Activated CD4-positive, CD25-positive, alpha-beta regulatory T cell (primary cell): ENCODE results near the gene MSRB2.
"Not testable (repeated sequence)": the region's sequence is repeated elsewhere in the genome, so short reads cannot be mapped to it uniquely, and the experiment has no call there.

Experiments used
- DNase-seq, 4 experiments: peaks; one replicate each; lab custom pipeline; 2025; lab: John Stamatoyannopoulos, UW

MSRB2 gene

DNA sequence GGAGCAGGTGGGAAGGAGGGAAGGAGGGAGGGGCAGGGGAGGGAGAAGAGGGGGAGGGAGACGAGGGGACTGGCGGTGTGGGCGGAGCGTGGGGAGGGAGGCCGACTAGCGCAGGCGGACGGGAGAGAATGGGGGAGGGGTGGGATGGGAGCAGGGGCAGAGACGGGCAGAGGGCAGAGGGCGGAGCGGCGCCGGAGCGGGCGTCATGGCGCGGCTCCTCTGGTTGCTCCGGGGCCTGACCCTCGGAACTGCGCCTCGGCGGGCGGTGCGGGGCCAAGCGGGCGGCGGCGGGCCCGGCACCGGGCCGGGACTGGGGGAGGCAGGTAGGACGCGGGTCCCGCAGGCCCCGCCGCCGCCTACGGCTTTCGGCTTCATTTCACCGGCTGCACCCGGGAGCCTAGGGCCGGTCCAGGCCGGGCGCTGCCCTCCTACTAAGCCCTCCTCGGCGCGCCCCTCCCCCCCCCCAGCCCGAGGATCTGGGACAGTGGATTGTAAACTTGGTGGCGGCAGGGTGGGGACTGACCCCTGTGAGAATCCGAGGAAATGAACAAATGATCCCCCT, at the start of gene MSRB2:
Gene MSRB2, plus strand, starts transcription at position 176 of the 562 bp plus-strand sequence. Its CDS starts 30 bp downstream, at position 206.
- DNase-seq = peak; percentile 20 to 45 (median 30)

DNA sequence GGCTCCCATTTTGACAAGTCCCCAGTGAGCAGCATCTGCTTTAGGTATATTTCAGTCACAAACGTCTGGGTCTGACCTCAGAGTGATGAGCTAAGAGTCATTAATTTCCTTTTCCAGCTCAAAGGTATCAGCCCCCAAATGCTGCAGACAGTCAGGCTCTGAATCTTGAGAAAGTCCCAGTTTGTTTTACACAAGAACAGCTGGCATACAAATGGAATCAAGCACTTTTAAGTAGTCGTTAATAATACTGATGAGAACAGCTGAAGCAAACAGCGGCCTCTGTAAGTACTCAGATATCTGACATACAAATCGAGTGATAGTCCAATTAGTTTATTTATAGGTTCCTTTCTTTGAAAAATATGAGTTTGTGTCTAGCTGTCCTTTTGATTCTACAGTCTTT, 49.4 kb upstream of the MSRB2 start:
- no peak for DNase-seq

DNA sequence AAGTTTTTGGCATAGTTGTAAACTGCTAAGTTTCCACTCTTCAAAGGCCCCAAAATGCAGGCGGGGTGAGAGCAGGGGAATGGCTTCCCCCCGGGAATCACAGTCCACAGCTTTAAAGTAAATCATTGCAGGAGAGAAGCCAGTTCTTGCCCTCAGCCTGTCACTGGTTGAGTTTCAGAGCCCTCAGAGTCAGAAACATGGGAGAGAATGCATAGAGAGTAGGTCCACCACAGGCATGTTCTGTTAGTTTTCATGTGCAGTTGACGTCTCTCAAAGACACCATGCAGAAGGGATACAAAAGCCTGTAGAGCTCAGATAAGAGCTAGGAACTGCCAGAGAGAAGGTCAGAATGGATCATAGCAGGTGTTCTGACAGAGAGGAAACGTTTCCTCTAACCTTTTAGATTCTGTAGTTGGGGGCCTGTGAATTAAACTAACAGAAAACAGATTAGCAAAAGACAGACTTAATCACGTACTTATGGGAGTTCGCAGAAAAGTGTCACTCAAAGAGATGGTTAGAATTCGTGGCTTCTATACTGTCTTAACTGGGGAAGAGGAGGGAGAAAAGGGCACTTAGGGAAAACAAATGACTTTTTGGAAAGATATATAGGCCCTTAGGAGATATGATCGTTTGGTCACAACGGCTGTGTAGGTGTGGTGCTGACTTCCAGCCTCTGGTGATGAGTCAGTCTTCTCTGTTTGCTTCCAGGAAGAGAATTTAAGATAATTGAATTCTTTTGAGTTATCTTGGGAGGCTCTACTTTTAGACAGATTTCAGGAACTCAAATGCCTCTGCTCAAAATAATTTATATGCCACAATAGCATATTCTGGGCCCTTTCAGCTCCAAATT, 48.0 kb upstream of the MSRB2 start:
- no peak for DNase-seq

DNA sequence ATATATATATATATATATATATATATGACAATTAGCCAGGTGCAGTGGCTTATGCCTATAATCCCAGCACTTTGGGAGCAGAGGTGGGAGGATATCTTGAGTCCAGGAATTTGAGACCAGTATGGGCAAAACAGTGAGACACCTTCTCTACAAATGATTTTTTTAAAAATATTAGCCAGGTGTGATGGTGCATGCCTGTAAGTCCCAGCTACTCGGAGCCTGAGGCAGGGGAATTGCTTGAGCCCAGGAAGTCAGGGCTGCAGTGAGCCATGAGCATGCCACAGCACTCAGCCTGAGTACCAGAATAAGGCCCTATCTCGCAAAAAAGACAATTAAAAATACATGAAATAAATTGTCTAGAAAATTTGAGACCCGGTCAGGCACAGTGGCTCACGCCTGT, 47.2 kb upstream of the MSRB2 start:
- DNase-seq = no peak

DNA sequence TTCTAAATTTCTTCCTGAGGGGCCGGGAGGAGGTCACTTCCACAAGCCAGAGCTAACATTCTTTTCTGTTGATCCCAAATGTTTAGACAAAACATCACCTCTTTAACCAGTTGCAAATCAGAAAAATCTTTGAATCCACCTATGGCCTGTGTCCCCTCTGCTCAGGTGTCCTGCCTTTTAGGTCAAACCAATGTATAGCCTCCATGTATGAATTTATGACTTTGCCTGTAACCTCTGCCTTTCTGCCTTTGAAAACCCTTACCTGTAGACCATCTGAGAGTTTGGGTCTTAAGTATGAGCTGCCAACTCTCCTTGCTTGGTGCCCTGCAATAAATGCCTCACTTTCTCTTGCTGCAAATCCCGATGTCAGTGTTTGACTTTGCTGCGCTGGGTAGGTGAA, 44.1 kb upstream of the MSRB2 start:
- no peak for DNase-seq

DNA sequence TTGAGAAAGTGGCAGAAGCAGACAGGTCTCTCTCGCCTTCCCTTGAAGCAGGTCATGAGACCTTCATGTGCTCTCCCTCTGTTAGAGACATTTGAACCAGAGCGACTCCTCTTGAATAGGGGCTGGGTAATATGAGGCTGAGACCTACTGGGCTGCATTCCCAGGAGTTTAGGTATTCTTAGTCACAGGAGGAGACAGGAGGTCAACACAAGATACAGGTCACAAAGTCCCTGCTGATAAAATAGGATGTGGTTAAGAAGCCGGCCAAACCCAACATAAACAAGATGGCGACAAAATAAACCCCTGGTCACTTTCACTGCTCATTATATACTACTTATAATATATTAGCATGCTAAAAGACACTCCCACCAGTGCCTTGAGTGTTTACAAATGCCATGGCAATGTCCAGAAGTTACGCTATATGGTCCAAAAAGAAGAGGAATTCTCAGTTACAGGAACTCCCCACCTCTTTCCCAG, 43.5 kb upstream of the MSRB2 start:
- DNase-seq = no peak

DNA sequence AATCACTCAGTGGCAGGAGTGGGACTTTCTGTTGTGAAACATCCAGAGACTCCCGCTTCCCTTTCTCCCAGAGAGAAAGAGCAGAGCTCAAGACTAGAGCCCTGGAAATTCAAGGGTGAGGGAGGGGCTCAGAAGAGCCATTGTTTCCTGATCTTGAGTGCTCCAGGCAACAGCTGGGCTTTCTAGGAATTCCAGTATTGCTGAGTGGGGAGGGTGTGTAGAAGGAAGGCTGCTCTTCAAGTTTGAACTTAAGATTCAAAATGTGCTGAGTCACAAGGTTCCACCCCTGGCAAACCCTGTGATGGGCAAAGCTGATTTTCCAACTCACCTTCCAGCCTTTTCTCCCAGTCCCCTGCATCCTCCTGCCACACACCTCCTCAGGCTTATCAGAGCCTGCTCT, 42.3 kb upstream of the MSRB2 start:
- no peak for DNase-seq

DNA sequence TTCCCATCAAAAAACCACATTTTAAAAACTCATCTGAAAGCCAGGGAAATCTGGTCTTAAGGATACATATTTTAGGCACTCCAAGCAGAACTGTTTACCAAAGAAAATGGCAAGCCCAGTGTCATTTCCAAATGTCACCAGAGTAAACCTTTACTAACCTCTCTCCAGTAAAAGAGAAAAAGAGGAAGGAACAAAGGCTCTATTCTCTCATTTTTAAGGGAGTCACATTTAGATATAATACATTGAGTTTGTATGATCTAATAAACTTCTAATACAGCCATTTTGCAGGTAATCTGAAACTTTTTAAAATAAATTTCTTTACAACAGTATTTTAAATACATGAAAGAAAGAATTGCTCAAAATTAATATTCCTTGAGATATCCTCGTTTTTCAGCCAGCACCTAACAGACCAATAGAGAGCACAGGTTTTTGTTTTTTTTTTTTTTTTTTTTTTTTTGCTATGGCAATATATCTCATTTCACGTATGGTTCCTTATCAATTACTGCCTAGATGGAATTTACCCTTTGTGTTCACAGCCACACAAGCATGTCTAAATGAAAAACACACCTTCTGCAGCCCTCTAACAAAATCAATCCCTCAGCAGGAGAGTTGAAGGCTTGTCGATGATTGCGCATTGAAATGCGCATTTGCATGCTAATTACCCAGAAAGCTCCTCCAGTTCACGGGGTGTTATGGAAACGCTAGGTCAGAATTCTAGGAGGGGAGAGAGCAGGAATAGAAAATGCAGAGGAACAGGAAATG, 39.8 kb upstream of the MSRB2 start:
- DNase-seq = no peak

DNA sequence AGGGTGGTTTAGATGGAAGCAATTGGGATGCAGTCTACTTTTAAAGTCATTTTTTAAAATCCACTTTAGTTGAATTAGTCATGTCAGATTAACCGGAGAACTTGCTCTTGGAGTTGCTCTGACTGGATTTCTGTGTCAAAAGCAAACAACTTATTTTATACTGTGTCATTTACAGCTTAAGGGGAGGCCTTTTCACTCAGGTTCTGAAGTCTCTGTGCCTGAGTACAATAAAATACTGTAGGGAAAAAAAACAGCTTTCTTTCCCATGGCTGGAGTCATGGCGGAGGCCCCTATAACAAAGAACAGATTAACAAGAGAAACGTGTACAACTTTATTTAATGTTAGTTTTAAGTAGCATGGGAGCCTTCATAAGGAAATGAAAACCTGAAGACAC, 39.2 kb upstream of the MSRB2 start:
- DNase-seq = no peak

DNA sequence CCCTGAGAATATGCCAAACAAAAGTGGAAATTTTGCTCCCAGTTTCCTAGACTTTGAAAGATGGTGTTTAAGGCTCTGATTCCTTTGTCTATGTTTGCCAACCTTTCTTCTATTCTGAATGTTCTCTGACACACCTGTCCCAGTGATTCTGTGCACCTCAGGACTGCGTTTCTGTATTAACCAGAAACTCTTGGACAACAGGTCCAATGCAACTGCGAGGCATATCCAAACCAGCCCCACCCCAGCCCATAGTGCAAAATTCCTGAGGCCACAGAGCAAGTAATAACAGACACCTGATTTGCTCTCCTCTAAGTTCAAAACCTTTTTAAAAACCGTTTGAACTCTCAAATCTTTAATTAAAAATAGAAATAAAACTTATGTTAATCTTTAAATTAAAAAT, 37.0 kb upstream of the MSRB2 start:
- no peak for DNase-seq

DNA sequence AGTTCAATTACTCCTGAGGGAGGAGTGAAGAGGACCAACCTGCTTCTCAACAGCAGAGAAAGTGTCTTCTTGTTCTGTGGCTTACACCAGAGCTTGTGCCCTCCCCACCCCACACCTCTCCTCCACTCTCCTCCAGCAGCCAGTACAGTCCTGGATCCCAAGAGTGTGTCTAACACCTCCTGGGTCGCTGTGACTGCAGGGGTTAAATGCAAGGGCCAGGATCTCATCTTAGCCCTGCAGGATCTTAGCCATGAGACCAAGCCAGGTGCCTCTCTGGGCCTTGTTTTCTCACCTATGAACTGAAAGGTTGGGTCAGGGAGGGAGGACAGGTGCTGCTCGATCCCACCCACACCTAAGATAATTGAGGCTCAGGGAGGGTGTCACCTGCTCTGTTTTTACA, 34.5 kb upstream of the MSRB2 start:
- DNase-seq = no peak

DNA sequence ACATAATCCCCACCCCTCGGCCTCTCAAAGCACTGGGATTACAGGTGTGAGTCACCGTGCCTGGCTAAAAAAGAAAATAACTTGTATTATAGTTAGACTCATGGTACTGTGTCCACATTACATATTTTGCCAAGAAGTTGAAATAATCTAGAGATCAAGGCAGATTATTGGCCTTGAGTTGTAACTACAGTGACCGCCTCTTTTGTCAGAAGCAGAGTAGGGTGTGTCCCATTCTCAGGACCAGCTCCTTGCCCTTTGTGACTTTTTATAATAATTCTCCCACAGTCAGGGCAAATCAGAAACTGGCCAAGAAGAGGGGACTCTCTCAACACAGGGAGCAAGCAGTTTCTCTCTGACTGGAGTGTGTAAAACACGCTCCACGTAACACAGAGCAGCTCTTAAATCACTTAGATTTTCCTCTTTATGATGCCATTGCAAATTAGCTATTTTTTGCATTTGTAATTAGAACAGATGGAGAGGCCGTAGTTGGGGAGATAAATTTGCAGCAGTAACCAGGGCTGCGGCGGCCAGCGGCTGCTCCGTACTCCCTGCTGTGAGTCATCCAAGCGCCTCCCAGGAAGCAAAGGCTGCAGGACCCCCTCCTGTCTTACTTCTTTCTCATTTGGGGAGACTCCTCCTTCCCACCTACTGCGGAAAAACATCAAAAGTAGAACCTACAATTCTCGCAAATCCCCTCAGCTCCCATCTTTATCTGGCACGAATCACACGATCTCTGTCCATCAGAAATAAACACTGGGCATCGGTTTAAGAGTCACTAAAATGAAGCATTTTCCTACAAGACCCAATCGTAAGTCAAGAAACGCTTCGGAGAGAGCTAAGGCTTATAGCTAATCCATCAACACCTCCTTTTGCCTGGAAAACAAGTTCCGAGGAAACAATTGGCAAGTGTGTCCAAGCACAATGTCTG, 32.1 kb upstream of the MSRB2 start:
- DNase-seq = no peak

DNA sequence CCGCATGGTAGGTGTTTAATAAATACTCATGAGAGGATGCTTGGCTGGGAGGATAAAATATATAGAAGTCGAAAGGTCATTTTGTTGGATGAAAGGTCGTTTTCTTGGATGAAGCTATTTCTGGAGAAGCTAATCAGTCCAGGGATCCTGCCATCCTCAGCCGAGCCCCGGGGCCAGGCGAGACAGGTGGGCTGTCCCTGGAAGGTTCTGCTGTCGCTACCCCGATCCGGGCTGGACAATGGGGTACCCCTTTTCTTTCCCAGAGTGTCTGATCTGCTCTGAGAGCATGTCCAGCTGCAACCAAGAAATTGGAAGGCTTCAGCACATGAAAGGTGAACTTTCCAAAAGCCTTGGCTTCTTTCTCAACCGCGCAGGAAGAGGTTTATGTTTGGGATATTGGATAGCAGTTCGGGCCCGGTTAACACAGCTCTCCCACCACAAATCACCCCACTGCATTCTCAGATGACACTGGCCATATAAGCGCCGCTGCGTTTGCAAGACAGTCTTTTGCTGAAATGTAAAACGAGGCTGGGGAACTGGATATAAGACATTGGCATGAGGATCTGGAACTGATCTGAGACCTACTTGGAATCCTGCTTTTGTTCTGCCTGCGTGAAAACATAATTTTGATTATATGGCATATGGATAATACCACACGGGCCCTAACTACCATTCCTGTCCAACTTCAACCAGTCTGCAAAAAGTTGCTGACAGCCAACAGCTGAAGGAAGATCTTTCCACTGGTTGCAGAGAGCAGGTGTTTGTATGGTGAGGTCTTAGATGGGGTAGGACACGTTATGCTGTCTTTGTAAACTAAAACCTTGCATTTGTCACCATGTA, 31.2 kb upstream of the MSRB2 start:
- DNase-seq = no peak

DNA sequence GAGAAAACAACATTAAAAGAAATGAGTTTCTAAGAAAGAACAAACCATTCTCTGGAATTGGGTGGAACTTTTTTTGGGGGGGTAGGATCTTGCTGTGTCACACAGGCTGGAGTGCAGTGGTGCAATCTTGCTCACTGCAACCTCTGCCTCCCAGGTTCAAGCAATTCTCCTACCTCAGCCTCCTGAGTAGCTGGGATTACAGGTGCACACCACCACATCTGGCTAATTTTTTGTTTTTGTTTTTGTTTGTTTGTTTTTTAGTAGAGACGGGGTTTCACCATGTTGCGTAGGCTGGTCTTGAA, 30.6 kb upstream of the MSRB2 start:
- not testable (repeated sequence) for DNase-seq

DNA sequence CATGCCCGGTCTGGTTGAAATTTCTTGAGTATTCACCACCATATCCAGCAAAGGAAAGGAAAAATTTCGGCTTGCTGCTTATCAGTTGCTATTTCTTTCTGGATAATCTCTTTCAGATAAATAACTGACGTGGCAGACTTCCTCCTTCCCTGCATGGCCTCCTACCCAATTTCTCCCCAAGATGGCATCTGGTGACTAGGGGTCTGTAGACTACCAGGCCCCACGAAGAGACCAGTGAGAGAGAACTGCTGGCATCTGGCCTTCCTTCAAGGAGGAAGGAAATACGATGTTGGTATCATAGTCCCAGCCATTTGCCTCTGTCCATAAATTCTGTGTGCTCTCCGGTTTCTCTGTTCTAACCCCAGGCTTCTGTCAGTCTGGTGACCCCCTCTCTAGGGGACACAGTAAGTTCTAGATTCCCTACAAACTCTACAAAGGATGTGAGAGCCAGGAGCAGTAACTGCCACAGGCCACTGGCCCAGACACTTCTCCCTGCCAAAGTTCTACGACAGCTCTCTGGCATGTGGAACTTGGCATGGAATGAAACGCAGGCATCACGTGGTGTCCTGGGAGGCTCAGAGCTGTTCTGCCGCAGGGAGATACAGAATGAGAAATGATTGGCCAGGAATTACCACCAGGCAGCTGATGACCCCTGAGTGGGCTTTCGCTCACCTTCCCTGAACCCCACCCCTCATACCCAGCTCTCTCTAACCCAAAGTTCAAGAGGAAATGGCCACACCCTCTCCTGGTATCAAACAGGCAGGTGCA, 30.0 kb upstream of the MSRB2 start:
- no peak for DNase-seq

DNA sequence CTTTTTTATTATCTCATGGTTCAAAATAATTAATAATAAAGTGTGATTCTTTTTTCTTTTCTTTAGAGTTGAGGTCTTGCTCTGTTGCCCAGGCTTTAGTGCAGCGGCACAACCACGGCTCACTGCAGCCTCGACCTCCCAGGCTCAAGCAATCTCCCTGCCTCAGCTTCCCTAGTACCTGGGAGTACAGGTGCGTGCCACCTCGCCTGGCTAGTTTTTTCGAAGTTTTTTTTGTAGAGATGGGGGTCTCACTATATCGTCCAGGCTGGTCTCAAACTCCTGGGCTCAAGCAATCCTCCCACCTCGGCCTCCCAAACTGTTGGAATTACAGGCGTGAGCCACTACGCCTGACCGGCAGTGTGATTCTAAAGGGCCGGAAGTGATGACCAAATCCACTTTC, 28.0 kb upstream of the MSRB2 start:
- DNase-seq = no peak

DNA sequence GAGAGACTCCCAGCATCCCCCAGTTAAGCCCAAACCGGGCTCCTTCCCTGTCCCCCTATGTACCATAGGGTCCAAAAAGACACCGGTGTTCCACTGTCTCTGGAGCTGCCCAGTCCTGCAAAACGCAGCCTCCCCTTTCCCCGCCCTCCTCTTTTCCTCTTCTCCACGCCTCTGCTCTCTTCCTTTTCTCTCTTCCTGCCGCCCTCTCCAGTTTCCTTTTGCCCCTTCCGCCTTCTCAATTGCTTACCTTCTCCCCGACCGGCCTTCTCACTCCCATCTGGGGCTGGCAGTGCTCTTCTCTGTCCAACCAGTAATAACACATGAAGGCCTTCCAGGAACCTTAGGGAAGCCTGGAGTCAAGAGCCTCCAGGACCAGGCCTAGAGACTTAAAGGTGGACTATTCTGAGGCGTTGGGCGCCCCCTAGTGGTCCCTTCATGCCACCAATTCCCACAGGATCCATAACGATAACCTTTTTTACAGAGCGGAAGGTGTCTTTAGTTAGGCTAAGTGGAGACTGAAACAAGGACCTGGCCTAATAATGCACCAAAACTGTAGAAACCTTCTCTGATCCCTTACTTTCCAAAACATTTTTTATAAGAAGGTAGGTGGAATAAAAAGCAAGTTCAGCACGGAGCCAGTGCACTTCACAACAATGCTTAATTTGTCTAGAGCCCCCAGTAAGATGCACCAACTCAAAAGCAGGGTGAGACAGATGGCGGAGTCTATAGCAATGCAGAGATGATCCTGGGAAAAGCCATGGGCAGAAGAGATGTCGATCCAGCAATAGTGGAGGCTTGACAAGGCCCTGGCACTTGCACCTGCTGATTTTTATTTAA, 27.2 kb upstream of the MSRB2 start:
- DNase-seq = peak; percentile 32 to 55 (median 34)

DNA sequence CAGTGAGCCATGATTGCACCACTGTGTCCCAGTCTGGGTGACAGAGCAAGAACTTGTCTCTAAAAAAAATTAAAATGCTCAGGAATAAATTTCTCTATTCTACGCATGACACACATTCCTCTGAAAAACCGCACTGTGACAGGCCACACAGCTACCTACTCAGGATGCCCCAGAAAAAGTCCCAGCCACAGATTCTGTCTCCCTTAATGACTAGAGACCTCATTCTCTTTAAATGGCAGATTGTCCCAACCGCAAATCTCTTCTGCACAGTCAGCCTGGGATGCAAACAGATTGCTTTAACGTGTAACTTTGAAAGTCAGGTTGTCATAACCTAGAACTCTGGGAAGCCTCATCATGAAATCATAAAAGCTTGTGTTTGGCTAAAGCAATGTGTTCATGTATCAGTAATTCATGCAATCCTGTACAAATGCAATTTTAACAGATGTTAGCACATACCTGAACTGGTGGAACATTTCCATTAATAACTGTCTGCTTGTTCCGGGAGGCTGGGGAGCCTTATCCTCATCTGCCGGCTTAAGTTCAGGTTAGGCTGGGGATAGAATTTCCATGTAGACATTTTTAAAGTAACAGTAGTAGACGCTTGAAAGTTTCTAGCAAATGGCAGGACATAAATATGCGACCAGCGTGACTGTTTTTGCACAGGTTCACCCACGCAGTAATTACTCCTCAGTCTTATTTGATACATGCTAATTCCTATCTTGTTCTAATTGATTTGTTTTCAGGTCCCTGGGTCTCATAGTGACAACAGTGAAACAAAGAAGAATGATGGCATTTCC, 26.2 kb upstream of the MSRB2 start:
- no peak for DNase-seq
